HEK293T (cell line): ENCODE measurements around the gene PANX3.

Source experiments
- FOXK2 ChIP-seq: fragments of 450-650 bp; IDR thresholded peaks from 2 replicates; pipeline ENCODE4 v1.6.1; 2016; ENCODE audit warnings: mild to moderate bottlenecking
- L3MBTL2 ChIP-seq: fragments of 450-650 bp; conservative IDR thresholded peaks from 2 replicates; pipeline ENCODE4 v1.6.1; 2016; ENCODE audit warnings: mild to moderate bottlenecking
- LEF1 ChIP-seq: fragments of 450-650 bp; IDR thresholded peaks from 2 replicates; pipeline ENCODE4 v1.6.1; 2017; ENCODE audit warnings: mild to moderate bottlenecking, borderline replicate concordance
- SP1 ChIP-seq: fragments of 450-650 bp; IDR thresholded peaks from 2 replicates; pipeline ENCODE4 v1.6.1; 2017
- TARDBP ChIP-seq: fragments of 450-650 bp; IDR thresholded peaks from 2 replicates; pipeline ENCODE4 v1.6.1; 2016

GRCh38 chr11:124633355-124633754 is 22.1 kb downstream of the PANX3 start:
- TF ChIP-seq SP1 (no peak), TARDBP (no peak), L3MBTL2 (no peak), FOXK2 (no peak), LEF1 (no peak)
